ENCODE measurements around the gene BEX3. TPM values are rescaled to one million over a fixed set of nuclear protein-coding genes. Genes with fewer than 3 reads are reported as not detected.

Gene BEX3
- polyA plus RNA-seq, 4 donors = 494 to 583 (median 538) TPM

GRCh38 chrX:103417933-103418332 is 41.6 kb downstream of the BEX3 start:
- DNase-seq (ENCODE audit: low read depth in 4 of 4, low spot score in 2 of 4) = no peak

GRCh38 chrX:103418811-103419340 is 42.5 kb downstream of the BEX3 start:
- DNase-seq (ENCODE audit: low read depth in 4 of 4, low spot score in 2 of 4) = no peak

- no peak for DNase-seq (ENCODE audit: low read depth in 4 of 4, low spot score in 2 of 4)
These were observed 47.8 kb downstream of the BEX3 start for GRCh38 chrX:103423955-103424638.

Other genes with a start within 250 kb of the BEX3 start
- gene BEX4, start 161.4 kb upstream of the BEX3 start, polyA plus RNA-seq (ENCODE audit: insufficient read length in 4 of 4) = 100 to 1,000 TPM; 149 to 177 (median 160) TPM
- 100 to 1,000 TPM; 123 to 168 (median 141) TPM for gene TCEAL8, start 121.4 kb upstream of the BEX3 start, polyA plus RNA-seq (ENCODE audit: insufficient read length in 4 of 4)
- gene TCEAL5, start 99.8 kb upstream of the BEX3 start, polyA plus RNA-seq (ENCODE audit: insufficient read length in 4 of 4) = 10 to 100 TPM; 13.6 to 15.9 (median 14.8) TPM
- 10 to 100 TPM; 67.7 to 89.6 (median 80.8) TPM for gene BEX2, start 65.5 kb upstream of the BEX3 start, polyA plus RNA-seq (ENCODE audit: insufficient read length in 4 of 4)
- 10 to 100 TPM; 30.6 to 49.6 (median 38.2) TPM for gene TCEAL7, start 46.3 kb upstream of the BEX3 start, polyA plus RNA-seq (ENCODE audit: insufficient read length in 4 of 4)
- gene TCEAL9, start 20.0 kb upstream of the BEX3 start, polyA plus RNA-seq (ENCODE audit: insufficient read length in 4 of 4) = 100 to 1,000 TPM; 195 to 252 (median 216) TPM
- 1 to 10 TPM; 1.9 to 4.8 (median 3.5) TPM for gene RAB40A, start 143.0 kb downstream of the BEX3 start, polyA plus RNA-seq (ENCODE audit: insufficient read length in 4 of 4)
- 100 to 1,000 TPM; 153 to 204 (median 173) TPM for gene TCEAL4, start 209.0 kb downstream of the BEX3 start, polyA plus RNA-seq (ENCODE audit: insufficient read length in 4 of 4)
- gene TCEAL3, start 231.4 kb downstream of the BEX3 start, polyA plus RNA-seq (ENCODE audit: insufficient read length in 4 of 4) = 10 to 100 TPM; 36.2 to 39.2 (median 37.3) TPM

Measured in left renal cortex interstitium (tissue), 4 donors.